Glomerular visceral epithelial cell (primary cell): Measurements from ENCODE around the gene OTUD7B.
A peak's percentile ranks its signal among the peaks of the same experiment; 100 is the strongest.

Source experiments
- DNase-seq: peaks from one replicate; pipeline ENCODE4 v3.0.0-alpha.2; 2016; ENCODE audit errors: extremely low spot score

The OTUD7B gene

DNA sequence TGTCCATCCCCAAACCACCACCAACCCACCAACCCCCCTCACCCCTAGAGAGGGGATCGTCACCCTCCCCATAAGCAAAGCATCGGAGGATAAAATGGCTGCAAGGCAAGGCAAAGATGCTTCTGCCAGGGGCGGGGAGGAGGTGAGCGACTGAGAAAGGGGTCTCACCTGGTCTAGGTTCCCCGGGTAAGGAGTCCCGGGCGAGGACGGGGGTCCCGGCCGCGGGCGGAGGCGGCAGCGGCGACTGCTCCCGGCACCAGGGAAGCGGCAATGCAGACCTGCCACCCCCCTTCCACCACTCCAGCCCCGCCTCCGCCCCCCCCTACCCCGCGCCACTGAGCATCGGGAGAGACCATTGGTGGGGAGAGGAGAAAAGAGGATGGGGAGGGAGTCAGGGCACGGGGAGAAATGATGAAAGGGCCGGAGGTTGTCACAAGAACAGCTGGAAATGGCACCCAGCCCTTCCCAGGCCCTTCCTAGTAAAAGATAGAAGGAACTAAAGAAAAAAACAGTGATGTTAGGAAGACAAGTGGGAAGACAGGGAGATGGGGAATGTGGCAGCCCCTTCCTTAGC, 92.9 kb downstream of the OTUD7B start, which contains the start of gene SV2A:
Gene SV2A (minus strand): TSS at position 274 of the 574 bp plus-strand sequence. CDS start 4,004 bp downstream, outside the sequence.
- peak; percentile 39 for DNase-seq

DNA sequence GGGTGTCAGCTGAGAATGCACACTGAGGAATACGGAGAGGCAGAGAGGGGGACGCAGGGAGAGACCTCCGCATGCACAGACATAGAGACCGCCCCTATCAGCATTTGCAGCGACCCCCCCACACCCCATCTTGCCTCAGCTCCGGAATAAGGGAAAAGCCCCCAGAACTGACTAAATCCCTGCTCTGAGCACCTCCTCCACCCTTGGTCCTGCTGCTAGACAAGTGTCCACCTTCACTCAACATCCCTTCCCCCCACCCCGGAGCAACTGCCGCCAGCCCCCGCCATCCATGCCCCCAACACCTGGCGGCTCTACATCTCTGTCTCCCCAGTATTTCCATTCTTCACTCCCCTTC, 93.7 kb downstream of the OTUD7B start:
- no peak for DNase-seq

DNA sequence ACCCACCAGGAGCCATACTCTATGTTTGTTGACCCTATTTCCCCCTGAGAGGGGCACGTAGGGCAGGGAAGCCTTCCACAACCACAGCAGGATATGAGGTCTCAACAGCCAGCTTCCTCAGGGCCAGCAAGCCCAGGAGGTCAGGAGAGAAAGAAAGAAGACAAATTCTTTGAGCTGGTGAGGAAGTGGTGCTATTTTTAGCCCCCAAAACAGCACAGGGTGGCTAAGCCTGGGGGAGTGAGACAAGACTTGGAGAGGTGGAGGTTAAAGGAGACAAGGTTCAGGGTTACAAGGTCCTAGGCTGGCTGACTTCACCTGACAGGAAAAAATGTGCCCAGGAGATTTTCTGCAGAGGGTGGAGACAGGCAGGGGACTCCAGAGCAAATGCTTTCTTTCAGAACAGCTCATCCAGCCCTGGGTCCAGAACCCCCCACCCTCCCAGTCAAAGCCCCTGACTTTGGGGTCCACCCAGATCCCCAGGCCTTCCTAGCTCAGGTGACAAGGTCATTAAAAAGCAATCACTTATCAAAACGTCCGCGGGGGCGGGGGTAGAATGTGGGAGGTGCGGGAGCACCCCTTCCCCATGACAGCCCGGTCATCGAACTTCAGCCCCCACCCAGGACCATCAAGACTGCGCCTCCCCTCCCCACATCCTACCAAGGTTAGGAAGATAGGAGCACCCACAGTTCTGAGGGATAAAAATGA, 94.2 kb downstream of the OTUD7B start:
- no peak for DNase-seq

DNA sequence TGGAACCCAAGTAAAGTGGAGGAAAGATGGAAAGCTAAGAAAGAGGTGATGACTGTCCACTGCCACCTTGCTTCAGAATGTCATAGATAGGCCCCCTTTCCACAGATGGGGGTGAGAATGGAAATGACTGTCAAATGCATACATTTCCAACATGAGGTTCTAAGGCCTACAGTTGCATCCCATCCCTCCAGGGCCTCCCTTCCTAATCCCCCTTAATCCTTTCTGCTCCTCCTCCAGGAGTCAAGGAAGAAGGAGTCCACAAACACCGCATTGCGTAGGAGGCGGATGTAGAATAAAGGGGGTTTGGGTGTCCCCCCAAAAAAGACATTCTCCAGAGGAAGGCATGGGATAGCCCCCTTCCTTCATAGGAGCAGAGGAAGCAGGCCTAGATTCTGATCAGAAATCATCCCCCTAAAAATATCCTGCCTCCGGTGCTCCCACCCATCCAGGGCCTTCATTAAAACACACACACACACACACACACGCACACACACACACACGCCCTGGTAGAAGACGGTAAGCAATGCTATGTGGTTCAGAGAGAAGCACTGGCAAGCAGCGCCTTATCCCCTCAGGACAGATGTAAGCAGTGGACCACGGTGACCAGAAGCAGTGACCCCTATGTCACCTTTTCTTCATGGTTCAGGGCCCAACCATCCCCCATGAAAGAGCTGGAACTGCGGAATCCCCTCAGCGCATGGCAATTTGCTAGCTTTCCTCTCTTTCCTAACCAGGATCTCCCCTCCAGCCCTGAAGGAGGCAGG, 94.9 kb downstream of the OTUD7B start:
- peak; percentile 41 for DNase-seq

DNA sequence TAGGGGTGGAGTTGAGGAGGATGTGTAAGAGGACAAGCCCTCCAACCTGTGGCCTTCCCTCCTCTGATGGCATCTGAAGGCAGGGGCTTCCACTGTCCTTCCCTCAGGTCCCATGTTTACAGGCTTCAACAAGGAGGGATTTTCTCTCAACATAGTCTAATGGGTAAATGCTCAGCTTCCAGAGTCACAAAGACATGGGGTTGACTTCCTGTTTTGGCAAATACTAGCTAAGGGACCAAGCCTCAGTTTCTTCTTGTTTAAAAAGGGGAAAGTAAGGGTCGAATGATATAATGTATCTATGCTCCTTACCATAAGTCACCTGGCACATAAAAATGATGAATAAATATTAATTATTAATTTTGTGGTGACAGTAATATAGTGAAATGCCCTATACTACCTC, 96.0 kb downstream of the OTUD7B start:
- no peak for DNase-seq

DNA sequence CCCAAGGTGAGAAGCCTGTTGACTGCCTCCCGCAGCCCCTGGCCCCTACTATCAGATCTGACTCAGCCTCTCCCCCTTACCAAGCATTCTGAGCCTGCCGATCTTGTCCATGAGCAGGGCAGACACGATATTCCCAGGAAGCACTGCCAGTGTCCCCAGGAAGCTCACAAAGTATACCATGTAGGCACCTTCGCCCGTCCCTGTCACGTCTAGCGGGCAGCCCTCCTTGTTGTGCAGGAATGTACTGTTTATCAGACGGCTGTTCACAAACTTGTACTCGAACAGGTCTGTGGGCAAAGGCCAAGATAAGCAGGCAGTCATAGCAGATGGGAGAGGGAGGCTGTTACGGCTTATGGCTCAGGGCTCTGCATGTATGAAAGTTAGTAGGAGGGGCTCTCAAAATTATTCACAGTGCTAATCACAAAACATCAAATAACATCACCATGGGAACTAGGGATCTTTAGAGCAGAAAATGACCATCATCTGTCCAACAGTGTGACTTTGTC, 103.9 kb downstream of the OTUD7B start:
- DNase-seq, result no peak

DNA sequence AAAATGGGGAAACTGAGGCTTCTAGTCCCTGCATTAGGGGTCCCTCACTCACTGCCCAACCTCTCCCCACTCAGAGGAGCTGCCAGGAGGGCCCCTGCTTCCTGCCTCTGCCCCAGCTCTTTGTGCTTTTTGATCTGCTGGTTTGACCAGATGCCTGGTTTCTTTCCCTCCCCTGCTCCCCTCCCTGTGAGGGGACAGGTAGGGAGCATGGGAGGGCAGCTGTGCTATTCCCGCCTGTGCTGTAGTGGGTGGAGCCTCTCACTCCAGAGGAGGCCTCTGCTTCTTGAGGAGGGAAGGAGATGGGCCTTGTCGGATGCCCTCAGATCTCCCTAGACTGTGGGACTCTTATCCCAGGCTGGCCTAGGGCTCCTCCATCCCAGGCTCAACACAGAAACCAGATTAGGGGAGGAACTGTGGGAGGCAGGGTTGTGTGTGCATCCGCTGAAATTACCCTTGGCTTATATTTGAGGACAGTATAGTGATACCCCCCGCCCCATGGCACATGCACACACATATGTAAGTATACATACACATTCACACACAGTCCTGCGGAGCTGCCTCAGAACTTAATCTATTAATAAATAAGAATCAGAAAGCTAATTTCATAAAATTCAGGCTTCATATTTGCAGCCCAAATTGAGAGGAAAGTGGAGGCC, 106.6 kb downstream of the OTUD7B start:
- no peak for DNase-seq

DNA sequence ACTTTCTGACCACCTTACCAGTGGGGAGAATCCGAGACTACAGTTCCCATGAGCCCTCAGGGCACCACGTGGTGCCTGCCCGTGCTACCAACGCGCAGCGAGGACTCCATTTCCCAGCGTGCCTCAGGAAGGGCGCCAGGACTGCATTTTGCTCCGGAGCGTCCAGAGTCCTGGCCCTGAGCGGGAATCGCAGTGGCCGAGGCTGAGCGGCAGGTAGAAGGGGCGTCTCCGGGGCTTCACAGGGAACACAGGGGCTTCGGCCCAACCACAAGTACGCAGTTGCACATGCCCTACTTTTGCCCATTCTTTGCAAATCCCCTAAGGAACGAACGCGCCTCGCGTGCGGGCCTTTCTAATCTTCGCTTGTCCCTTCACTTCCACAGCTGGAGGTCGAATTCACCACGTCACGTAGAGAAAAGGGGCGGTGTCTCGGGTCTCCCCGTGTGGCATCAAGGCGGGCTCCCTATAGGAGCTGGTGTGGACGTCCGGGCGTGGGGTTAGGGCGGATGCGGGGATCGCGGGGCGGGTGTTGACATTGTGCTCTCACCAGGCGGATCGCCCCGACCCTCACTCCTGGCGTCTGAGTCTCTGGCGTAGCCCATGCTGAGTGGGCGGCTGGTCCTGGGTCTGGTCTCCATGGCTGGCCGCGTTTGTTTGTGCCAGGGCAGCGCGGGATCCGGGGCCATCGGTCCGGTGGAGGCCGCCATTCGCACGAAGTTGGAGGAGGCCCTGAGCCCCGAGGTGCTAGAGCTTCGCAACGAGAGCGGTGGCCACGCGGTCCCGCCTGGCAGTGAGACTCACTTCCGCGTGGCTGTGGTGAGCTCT, 110.9 kb downstream of the OTUD7B start, which contains the start of gene BOLA1:
Gene BOLA1 (plus strand): TSS at position 109 of the 825 bp plus-strand sequence. CDS start 492 bp downstream, at position 601.
- peak; percentile 88 for DNase-seq

DNA sequence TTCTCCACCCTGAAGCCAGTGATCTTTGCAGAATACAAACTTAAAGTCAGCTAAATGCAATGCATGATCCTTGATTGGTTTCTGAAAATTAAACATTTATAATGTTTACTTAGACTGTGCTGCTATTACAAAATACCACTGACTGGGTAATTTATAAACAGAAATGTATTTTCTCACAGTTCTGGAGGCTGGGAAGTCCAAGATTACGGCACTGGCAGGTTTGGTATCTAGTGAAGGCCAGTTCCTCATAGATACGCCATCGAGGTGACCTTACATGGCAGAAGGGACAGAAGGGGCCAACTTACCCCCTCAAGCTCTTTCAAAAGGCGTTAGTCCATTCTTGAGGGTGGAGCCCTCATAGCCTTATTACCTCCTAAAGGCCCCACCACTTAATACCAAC, 114.0 kb downstream of the OTUD7B start:
- no peak for DNase-seq

DNA sequence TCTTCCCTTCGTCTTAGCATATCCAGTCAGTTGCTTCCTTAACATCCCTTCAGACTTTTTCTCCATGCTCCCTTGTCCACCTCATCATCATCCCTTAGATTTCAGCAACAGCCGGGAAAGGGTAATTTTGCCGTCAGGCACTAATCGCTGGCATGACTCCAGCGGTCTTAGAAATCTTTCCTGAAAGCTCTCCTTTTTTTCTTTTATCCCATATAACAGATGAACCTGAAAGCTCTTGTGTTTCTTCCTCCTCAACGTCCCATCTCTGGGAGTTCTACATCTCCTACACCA, 121.6 kb downstream of the OTUD7B start:
- no peak for DNase-seq

DNA sequence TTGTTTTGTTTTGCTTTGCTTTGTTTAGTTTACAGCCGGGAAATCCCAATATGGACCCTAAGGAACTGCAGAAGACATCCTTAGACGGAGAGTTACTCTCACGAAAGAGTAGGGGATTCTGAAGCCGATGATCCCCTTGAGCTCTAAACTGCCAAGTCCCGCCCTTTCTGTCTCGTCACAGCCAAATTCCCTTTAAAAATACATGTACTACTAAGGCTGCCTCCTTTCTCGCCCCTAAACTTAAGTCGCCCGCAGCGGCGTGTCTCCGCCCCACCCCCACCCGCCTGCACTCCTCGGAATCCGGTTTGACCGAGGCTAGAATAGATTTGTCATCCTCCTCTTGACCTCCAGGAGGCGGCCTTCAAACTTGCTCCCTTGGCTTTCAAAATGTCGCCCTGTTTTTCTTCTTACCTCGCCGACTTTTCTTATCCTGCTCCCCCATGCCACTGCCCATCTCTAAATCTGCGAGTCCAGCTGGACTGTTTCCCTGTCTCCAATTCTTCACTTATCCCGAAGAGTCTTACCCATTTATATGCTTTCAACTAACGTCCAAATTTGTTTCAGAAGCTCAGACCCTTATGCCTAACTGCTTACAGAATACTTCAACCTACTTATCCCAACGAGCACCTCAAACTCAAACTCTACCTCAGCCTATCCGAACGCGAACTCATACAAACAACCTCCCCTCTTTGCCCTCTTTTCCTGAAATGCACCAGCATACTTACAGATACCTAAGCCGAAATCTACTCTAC, 122.1 kb downstream of the OTUD7B start:
- peak; percentile 85 for DNase-seq
